GM21717 (cell line): ENCODE data around the gene SF1.
A peak's percentile ranks its signal among the peaks of the same experiment; 100 is the strongest.
"Not testable (repeated sequence)": the region's sequence is repeated elsewhere in the genome, so short reads cannot be mapped to it uniquely, and the experiment has no call there.

ENCODE experiments used
- ATAC-seq: cut with Tn5 transposase; IDR thresholded peaks from one replicate; pipeline ENCODE4 v1.9.1; 2021; ENCODE audit warnings: mild to moderate bottlenecking, moderate library complexity; ENCODE audit not compliant: unreplicated experiment

Gene SF1

GRCh38 chr11:64778473-64779298, at the start of gene SF1:
Gene SF1 (minus strand): TSS chr11:64778542. CDS start chr11:64778392, 150 bp downstream.
- peak; percentile 70 for ATAC-seq

DNA sequence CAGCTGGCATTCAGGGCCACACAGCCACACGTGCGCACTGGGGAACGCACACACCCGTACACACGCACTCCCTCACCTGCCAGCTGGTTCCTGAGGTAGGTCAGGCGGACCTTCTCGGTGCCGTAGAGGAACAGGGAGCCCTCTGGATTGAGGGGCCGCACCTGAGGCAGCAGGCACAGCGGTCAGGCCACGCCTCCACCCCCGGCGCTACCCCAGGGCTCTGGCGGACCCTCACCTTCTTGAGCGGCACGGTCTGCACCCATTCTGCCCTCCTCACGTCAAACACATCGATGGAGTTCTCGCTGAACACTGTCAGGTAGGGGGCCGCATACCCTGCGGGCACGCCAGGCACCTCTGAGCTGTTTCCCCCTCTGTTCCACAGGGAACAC, 49.1 kb upstream of the SF1 start:
- ATAC-seq = no peak

DNA sequence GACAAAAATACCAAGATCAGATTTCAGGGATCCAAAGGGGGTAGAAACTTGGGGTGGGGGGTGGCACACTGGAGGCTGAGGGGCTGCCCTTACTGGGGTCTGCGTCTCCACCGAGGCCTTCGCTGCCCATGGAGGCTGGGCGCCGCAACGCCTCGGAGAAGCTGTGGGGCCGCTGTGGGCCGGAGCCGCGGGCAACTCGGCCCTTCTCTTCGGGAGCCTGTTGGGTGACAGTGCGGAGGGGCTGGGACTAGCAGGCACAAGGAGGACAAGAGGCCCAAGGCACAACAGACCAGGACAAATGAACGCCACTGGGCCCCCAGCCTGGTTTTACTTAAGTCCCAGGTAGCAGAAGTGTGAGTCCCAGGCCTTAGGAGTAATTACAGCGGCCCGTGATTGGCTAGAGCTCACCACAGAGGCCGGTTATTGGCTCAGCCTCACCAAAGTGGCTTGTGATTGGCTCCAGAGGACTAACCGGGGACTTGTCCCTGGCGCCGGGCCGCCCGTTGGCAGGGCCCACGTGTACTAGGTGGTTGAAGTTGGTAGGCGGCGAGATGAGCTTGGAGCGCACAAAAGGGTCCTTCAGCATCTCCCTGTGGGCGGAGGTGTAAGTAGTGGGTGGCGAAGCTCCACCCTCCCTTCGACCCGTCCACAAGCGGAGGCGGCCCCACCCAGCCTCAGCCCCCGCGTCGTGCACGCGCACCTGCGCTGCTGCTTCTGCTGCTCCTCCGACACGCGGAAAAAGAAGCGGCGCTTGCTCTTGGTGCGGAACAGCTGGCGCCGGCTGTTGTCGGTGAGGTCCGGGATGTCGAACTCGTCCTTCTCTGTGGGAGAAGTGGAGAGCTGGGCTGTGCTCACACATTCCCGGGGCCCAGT, 48.5 kb upstream of the SF1 start:
- no peak for ATAC-seq

DNA sequence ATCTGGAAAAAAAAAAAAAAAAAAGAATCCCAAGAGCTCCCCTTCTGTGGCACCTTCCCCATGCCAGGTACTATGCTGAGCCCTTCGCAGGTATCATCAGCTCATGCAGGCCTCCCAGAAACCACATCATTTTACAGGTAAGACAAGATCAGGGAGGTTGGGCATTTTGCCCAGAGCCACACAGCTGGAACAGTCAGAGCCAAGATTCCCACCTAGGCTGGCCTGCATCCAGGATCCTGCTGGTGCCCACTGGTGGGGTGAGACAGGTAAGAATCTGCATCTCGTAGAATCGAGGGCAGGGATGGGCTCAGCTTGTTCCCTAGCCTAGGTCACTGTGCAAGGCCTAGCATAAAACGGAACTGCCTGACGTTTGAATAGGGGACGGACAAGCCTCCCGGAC, 47.7 kb upstream of the SF1 start:
- ATAC-seq = no peak

- ATAC-seq = no peak
Measured at GRCh38 chr11:64823568-64824119, 45.3 kb upstream of the SF1 start.

GRCh38 chr11:64817476-64817875, 39.1 kb upstream of the SF1 start:
- ATAC-seq = no peak

DNA sequence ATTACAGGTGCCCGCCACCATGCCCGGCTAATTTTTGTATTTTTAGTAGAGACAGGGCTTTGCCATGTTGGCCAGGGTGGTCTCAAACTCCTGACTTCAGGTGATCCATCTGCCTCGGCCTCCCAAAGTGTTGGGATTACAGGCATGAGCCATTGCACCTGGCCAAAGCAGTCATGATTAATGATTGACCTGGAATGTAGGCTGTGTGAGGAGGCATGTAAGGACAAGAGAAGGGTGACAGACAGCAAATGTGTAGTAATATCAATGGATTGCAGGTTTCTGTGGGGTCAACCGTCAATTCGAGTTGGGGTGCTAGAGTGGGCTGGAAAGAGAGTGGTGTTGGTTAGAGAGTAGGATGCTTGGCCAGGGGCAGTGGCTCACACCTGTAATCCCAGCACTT, 37.1 kb upstream of the SF1 start:
- not testable (repeated sequence) for ATAC-seq

- no peak for ATAC-seq
Measured at GRCh38 chr11:64814712-64815187, 36.4 kb upstream of the SF1 start.

- ATAC-seq = no peak
Measured at GRCh38 chr11:64813826-64814225, 35.5 kb upstream of the SF1 start.

DNA sequence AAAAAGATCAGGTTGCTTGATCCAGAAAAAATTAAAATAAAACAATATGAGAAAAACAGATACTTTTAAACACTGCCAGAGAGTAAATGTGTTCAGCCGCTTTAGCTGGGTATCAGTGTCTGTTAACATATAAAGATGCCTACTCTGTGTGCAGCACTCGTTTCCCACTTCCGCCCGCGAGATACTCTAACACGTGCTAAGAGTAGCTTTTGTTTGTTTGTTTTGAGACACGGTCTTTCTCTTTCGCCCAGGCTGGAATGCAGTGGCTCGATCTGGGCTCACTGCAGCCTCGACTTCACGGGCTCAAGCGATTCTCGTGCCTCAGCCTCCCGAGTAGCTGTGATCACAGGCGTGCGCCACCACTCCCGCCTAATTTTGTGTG, 32.5 kb upstream of the SF1 start:
- ATAC-seq = no peak

DNA sequence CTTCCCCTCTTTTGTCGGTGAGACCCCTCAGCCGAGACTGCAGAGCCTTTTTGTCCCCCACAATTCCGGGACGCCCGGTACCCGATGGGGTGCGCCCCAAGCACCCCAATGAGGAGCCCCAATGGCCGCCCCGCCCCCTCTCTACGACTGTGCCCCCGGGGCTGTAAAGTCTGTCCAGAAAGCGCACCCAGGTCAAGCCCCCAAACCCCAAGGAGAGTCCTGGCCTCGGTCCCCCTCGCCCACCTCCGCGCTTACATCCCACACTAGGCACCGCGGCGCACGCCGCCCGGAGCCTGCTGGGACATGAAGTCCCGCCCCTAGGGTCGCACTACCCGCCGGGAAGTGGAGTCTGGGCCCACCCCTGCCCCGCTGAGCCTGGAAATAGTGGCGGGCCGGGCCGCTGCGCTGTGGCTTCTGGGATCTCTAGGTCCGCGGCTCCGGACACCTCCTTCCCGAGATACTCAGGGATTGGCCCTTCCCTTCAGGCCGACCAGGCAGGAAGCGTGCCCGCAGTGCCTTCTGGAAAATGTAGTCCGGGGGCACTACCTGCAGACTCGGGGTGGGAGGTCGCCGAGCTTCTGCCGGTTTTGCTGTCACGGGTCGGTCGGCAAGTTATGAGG, 32.0 kb upstream of the SF1 start, which contains the start of gene MEN1:
Gene MEN1, minus strand, starts transcription at position 281 of the 620 bp plus-strand sequence. CDS start 442 bp downstream, outside the sequence.
- ATAC-seq = peak; percentile 42

GRCh38 chr11:64809781-64810241, 31.5 kb upstream of the SF1 start:
- no peak for ATAC-seq

- ATAC-seq = no peak
Measured at GRCh38 chr11:64805481-64805880, 27.1 kb upstream of the SF1 start.

- ATAC-seq = no peak
Measured at GRCh38 chr11:64804346-64805210, 26.2 kb upstream of the SF1 start.

GRCh38 chr11:64803846-64804345, 25.6 kb upstream of the SF1 start:
- no peak for ATAC-seq

DNA sequence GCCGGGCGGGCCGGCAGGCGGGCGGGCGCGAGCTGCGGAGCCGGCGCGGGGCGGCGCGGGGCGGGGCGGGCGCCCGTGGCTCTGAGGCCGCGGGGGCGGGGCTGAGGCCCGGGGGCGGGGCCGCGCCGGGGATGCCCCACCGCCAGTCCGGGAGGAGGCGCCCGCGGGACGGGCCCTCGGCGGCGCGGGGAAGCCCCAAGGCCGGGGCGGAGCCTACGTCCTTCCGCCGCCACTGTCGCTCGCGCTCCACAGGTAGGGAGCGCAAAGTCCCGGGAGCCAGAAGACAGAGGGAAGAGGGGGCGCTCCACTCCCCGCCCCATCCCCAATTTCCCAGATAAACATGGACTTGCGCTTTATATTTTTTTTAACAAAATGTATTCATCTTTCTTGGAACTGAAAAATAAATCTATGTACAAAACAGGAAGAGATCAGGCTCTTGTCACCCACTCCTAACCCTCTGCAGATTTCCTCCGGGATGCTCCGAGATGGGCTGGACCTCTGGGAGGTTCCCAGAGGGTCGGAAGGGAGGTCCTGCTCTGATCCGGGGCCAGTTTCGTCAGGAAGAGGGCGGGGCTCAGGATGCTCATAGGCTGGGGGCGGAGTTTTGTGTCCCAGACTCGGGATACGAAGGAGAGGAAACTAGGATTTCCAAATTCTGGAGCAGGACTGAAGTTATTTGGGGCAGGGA, 25.0 kb upstream of the SF1 start, which contains the start of gene MAP4K2:
Gene MAP4K2, minus strand, starts transcription at position 57 of the 688 bp plus-strand sequence. CDS start 65 bp downstream, outside the sequence.
- ATAC-seq = peak; percentile 45

GRCh38 chr11:64802370-64803157, 24.2 kb upstream of the SF1 start:
- peak; percentile 9 for ATAC-seq
